Suprapubic skin (tissue), 4 donors: ENCODE data around the gene TNFRSF1B.

Experiments used
- CTCF ChIP-seq, 2 donors: fragments of 200-600 bp in 1 of 2; fragments of 450-650 bp in 1 of 2; sonication (generic) in 1 of 2; IDR thresholded peaks; one replicate each; pipeline ENCODE4 v1.5.1; 2016 to 2019; ENCODE audit warnings: antibody characterized with exemption in 2 of 2, mild to moderate bottlenecking in 1 of 2, moderate library complexity in 1 of 2
- EP300 ChIP-seq: sonication (generic); formaldehyde crosslinking; IDR thresholded peaks from one replicate; pipeline ENCODE4 v1.6.1; 2017; ENCODE audit warnings: antibody characterized with exemption
- POLR2A ChIP-seq, 2 donors: fragments of 450-650 bp; IDR thresholded peaks; one replicate each; pipeline ENCODE4 v1.6.1; 2017; ENCODE audit warnings: antibody characterized with exemption in 2 of 2, mild to moderate bottlenecking in 2 of 2, moderate library complexity in 2 of 2
- POLR2AphosphoS5 ChIP-seq, 3 donors: sonication (generic); formaldehyde crosslinking; IDR thresholded peaks; one replicate each; pipeline ENCODE4 v1.6.1; 2017; ENCODE audit warnings: antibody characterized with exemption in 3 of 3

- TF ChIP-seq POLR2AphosphoS5 (IDR thresholded peaks at IDR 0.05), result no peak
- no peak for TF ChIP-seq CTCF (IDR thresholded peaks at IDR 0.05)
- TF ChIP-seq POLR2A (IDR thresholded peaks at IDR 0.05), result no peak
- no peak for TF ChIP-seq EP300
Measured at GRCh38 chr1:12228979-12229378, 62.2 kb downstream of the TNFRSF1B start.
